Measurements from ENCODE around the gene POLG. TPM values are rescaled to one million over a fixed set of nuclear protein-coding genes. Genes with fewer than 3 reads are reported as not detected.

POLG gene
- total and polyA plus RNA-seq, 2 of the 13 experiments (the other 11 are each of a cell fraction or from before 2014, with no cell fraction given) = 26.6 to 35.5 TPM

DNA sequence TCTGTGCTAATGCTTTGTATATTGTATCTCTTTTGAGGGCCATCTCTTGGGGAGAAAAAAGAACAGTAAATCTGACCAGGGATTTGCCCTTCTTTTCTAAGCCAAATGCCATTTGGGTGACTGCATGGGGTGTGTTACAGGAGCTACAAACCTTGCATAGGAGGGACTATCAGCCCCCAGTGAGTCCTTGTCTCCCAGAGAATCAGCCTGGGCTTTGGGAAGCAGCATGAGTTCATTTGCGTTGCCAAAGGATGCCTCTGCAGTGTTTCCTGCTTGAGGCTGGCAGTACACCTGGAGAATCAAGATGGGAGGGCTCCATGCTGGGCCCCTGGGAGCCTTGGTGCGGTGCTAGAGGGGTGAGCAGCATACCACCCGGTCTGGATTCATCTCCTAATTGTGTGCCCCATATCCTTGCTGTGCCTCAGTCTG lies 49.6 kb upstream of the POLG start:
- Histone ChIP-seq H4K20me1 (ENCODE audit: insufficient read depth, low read length) (no peaks in the 10 kb centered on the region), H3K4me2 (ENCODE audit: low read depth, low read length) (no peak overlapping the region), H3K9ac (ENCODE audit: insufficient read depth, low read depth, low read length) (no peak overlapping the region), H3K4me3 (replicated peaks in 1 of 3; ENCODE audit: insufficient read depth in 1 of 3, low read depth in 2 of 3, low read length in 3 of 3) (no peak overlapping the region), H2AFZ (ENCODE audit: low read length) (no peak overlapping the region), H3K27me3 (ENCODE audit: control insufficient read depth in 1 of 2, insufficient read depth in 2 of 2, low read length in 2 of 2) (peaks cover 3 to 29% of the 10 kb centered on the region in 2 experiments), H3K79me2 (ENCODE audit: insufficient read depth, low read length) (no peaks in the 10 kb centered on the region), H3K9me3 (ENCODE audit: low read length) (no peaks in the 10 kb centered on the region), H3K4me1 (ENCODE audit: insufficient read depth, low read length) (no peaks in the 10 kb centered on the region), H3K27ac (ENCODE audit: extremely low read length, insufficient read depth, low read length) (no peak overlapping the region), H3K36me3 (replicated peaks in 1 of 2; ENCODE audit: control insufficient read depth in 1 of 2, insufficient read depth in 2 of 2, low read length in 2 of 2) (no peaks in the 10 kb centered on the region)
- WGBS (ENCODE audit: low lambda C conversion rate) = no CpG with 5 or more reads among the region's 3 CpGs
- CTCF ChIA-PET (ENCODE audit: low intra/inter-chr PET ratio, low total read pairs) = no interaction called here
- in situ Hi-C loops (cut with HindIII; ENCODE audit: extremely low pct_ligation_motif_present, low pct_unique_long_range_greater_than_20kb) (no loop called here), intact Hi-C loops (cut with micrococcal nuclease; ENCODE audit: unreplicated experiment) (no loop called here)
- no peak for FAIRE-seq
- TF ChIP-seq, protein P1, sequence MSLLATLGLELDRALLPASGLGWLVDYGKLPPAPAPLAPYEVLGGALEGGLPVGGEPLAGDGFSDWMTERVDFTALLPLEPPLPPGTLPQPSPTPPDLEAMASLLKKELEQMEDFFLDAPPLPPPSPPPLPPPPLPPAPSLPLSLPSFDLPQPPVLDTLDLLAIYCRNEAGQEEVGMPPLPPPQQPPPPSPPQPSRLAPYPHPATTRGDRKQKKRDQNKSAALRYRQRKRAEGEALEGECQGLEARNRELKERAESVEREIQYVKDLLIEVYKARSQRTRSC (CRISPR knock-in tag; IDR thresholded peaks at IDR 0.05; ENCODE audit: low read depth) = no peak
- TF ChIP-seq ZNF562 (CRISPR knock-in tag; IDR thresholded peaks at IDR 0.05; ENCODE audit: borderline replicate concordance) (no peak), ZNF839 (CRISPR knock-in tag; IDR thresholded peaks at IDR 0.05; ENCODE audit: borderline replicate concordance) (no peak), GZF1 (CRISPR knock-in tag; IDR thresholded peaks at IDR 0.05) (no peak), ZNF720 (CRISPR knock-in tag; IDR thresholded peaks at IDR 0.05) (no peak), ZNF282 (IDR thresholded peaks at IDR 0.05; ENCODE audit: partially characterized antibody) (no peak), ZNF598 (CRISPR knock-in tag; IDR thresholded peaks at IDR 0.05; ENCODE audit: borderline replicate concordance) (no peak)
- POLR2A ChIA-PET = no interaction called here
- DNase-seq (ENCODE audit: low spot score) = no peak
- no peak for ATAC-seq
- no TSS peak for BruUV-seq (replicated peaks)

DNA sequence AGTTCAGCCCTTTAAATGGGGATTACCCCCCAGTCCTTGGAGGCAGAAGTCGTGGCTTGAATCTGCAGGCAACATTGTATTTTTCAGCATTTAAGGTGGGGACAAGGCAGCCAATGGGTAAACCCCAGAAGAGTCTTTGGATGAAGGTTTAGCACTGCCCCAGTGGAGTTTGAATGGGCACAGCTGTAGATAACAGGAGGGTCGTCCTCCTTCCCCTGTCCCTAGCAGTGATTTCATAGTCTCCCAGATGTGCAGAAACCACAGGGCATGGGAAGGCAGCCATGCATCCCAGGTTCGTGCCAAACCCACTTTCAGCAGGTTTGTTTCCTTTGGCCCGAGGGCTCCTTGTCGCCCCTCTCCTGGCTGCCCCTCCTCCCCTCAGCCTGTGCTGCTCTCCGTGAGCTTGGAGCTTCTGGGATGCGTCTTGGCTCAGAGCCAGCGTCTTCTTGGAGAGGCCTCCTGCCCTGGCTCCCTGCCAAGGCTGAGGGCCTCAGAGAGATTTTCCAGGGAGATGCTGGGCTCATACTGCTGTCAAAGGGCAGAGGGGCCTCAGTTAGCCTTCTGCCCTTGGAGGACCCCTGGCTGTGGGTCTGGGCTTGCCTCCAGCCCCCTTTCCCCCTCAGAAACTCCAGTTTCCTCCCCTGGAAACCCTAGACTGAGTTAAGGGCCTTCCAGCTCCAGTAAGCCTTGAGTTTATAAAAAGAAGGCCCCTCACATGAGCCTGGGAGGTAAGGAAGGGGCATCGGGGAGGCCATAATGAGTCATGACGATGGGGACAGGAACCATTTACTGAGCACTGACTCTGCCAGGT lies 48.9 kb upstream of the POLG start:
- intact Hi-C loops (cut with micrococcal nuclease; ENCODE audit: unreplicated experiment) = no loop called here
- Histone ChIP-seq H2AFZ (ENCODE audit: low read length) (no peak overlapping the region), H3K27ac (ENCODE audit: extremely low read length, insufficient read depth, low read length) (no peak overlapping the region), H3K4me1 (ENCODE audit: insufficient read depth, low read length) (no peaks in the 10 kb centered on the region), H3K4me3 (replicated peaks in 1 of 3; ENCODE audit: insufficient read depth in 1 of 3, low read depth in 2 of 3, low read length in 3 of 3) (no peak overlapping the region), H3K9me3 (ENCODE audit: low read length) (no peaks in the 10 kb centered on the region), H3K36me3 (replicated peaks in 1 of 2; ENCODE audit: control insufficient read depth in 1 of 2, insufficient read depth in 2 of 2, low read length in 2 of 2) (no peaks in the 10 kb centered on the region), H4K20me1 (ENCODE audit: insufficient read depth, low read length) (no peaks in the 10 kb centered on the region), H3K79me2 (ENCODE audit: insufficient read depth, low read length) (no peaks in the 10 kb centered on the region), H3K9ac (ENCODE audit: insufficient read depth, low read depth, low read length) (no peak overlapping the region), H3K4me2 (ENCODE audit: low read depth, low read length) (no peak overlapping the region), H3K27me3 (ENCODE audit: control insufficient read depth in 1 of 2, insufficient read depth in 2 of 2, low read length in 2 of 2) (peaks cover 3 to 25% of the 10 kb centered on the region in 2 experiments)
- ChIA-PET POLR2A (no interaction called here), CTCF (ENCODE audit: low intra/inter-chr PET ratio, low total read pairs) (no interaction called here)
- no TSS peak for BruUV-seq (replicated peaks)
- in situ Hi-C loops (cut with HindIII; ENCODE audit: extremely low pct_ligation_motif_present, low pct_unique_long_range_greater_than_20kb) = no loop called here
- FAIRE-seq (no peak), DNase-seq (ENCODE audit: low spot score) (no peak), ATAC-seq (no peak)
- 2% methylated on average over 10 of the region's 10 CpGs for WGBS (ENCODE audit: low lambda C conversion rate)
- TF ChIP-seq PPARG (CRISPR knock-in tag; conservative IDR thresholded peaks at IDR 0.05) = no peak
- TF ChIP-seq, protein P2, sequence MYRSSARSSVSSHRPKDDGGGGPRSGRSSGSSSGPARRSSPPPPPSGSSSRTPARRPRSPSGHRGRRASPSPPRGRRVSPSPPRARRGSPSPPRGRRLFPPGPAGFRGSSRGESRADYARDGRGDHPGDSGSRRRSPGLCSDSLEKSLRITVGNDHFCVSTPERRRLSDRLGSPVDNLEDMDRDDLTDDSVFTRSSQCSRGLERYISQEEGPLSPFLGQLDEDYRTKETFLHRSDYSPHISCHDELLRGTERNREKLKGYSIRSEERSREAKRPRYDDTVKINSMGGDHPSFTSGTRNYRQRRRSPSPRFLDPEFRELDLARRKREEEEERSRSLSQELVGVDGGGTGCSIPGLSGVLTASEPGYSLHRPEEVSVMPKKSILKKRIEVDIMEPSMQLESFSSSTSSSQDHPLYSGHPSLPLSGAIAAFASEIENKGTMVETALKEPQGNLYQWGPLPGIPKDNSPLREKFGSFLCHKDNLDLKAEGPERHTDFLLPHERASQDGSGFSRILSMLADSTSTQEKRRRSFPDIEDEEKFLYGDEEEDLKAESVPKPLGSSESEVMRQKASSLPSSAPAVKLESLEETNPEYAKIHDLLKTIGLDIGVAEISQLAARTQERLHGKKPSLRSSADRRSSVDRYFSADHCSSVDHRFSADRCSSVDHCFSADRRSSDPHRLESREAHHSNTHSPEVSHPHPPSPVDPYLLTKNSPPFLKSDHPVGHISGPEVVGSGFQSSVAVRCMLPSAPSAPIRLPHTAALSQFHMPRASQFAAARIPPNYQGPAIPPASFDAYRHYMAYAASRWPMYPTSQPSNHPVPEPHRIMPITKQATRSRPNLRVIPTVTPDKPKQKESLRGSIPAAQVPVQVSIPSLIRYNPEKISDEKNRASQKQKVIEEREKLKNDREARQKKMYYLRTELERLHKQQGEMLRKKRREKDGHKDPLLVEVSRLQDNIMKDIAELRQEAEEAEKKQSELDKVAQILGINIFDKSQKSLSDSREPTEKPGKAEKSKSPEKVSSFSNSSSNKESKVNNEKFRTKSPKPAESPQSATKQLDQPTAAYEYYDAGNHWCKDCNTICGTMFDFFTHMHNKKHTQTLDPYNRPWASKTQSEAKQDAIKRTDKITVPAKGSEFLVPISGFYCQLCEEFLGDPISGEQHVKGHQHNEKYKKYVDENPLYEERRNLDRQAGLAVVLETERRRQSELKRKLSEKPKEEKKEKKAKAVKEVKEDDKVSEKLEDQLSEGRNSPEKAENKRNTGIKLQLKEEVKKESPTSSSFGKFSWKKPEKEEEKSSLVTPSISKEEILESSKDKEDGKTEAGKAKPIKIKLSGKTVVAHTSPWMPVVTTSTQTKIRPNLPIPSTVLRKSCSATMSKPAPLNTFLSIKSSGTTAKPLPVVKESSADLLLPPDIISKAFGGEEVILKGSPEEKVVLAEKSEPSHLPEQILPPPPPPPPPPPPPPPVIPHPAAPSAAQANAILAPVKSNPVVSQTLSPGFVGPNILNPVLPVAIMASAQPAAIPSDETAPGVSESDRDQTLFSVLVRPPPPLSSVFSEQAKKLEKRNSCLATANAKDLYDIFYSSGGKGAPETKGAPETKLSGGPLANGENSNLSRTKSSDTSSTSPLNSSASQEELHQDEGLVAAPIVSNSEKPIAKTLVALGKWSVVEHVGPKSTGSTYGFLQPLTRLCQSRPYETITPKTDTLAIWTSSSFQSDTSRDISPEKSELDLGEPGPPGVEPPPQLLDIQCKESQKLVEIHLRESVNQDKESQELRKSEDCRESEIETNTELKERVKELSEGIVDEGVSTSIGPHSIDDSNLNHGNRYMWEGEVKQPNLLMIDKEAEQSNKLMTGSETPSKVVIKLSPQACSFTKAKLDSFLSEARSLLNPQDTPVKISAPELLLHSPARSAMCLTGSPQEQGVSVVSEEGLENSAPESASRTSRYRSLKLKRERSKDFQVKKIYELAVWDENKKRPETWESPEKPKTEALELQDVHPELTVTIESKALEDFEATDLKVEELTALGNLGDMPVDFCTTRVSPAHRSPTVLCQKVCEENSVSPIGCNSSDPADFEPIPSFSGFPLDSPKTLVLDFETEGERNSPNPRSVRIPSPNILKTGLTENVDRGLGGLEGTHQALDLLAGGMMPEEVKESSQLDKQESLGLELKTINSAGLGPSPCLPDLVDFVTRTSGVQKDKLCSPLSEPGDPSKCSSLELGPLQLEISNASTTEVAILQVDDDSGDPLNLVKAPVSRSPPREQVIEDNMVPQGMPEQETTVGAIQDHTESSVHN (CRISPR knock-in tag; IDR thresholded peaks at IDR 0.05) = no peak

Data from HepG2 (cell line).